Ishikawa (cell line): ENCODE data around the gene ERF.

ENCODE experiments used
- CEBPB ChIP-seq: IDR thresholded peaks from 2 replicates; pipeline ENCODE4 v1.6.1; 2012
- CREB1 ChIP-seq: IDR thresholded peaks from 2 replicates; pipeline ENCODE4 v1.6.1; 2012; ENCODE audit warnings: low read depth
- EGR1 ChIP-seq: IDR thresholded peaks from 2 replicates; pipeline ENCODE4 v1.6.1; 2012
- EP300 ChIP-seq: IDR thresholded peaks from 2 replicates; pipeline ENCODE4 v1.6.1; 2012; ENCODE audit warnings: borderline replicate concordance
- FOXM1 ChIP-seq: IDR thresholded peaks from 2 replicates; pipeline ENCODE4 v1.6.1; 2012; ENCODE audit warnings: low read depth, borderline replicate concordance
- NFIC ChIP-seq: IDR thresholded peaks from 2 replicates; pipeline ENCODE4 v1.6.1; 2012
- RAD21 ChIP-seq: IDR thresholded peaks from 2 replicates; pipeline ENCODE4 v1.6.1; 2012; ENCODE audit warnings: low read depth
- TAF1 ChIP-seq: IDR thresholded peaks from 2 replicates; pipeline ENCODE4 v1.6.1; 2012; ENCODE audit warnings: low read depth, mild to moderate bottlenecking
- TCF12 ChIP-seq: IDR thresholded peaks from 2 replicates; pipeline ENCODE4 v1.6.1; 2012; ENCODE audit warnings: low read depth
- TEAD4 ChIP-seq: IDR thresholded peaks from 2 replicates; pipeline ENCODE4 v1.6.1; 2012
- YY1 ChIP-seq: IDR thresholded peaks from 2 replicates; pipeline ENCODE4 v1.6.1; 2012; ENCODE audit warnings: low read depth
- ZBTB7A ChIP-seq: IDR thresholded peaks from 2 replicates; pipeline ENCODE4 v1.6.1; 2012; ENCODE audit warnings: low read depth
- TF ChIP-seq, protein P1 (sequence below): IDR thresholded peaks from 2 replicates; pipeline ENCODE4 v1.6.1; 2012; ENCODE audit warnings: low read depth, mild to moderate bottlenecking
- TF ChIP-seq, protein P2 (sequence below): IDR thresholded peaks from 2 replicates; pipeline ENCODE4 v1.6.1; 2012
- TF ChIP-seq, protein P3 (sequence below): IDR thresholded peaks from 2 replicates; pipeline ENCODE4 v1.6.1; 2012

The ERF gene

DNA sequence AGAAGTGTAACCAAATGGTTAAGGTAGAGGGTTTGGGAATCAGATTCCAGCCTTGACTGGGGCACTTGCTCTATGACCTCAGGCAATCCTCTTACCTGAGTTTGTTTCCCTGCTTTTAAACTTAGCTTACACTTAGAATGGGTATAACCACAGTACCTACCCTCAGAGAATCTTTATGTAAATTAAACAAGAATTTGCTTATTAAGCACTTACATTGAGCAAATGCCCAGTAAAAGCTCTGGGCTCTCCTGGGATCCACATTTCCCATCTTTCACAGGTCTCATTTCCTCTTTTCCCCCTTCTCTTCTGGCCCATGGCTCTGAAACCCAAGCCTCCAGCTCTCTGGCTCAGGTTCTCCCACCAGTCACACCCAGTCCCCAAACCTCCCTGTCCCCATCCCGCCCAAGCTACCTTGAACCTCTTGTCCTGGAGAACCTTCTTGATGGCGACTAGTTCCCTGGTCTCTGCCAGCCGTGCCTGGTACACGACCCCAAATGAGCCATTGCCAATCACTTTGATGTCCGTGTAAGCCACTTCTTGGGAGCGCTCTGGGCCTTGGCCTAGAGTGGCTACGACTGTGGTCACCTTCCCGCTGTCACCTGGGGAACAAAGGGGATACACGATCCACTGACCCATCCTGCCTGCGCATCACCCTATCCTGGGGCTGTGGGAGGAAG is 15.2 kb downstream of the ERF start:
- TF ChIP-seq TEAD4 (no peak), NFIC (no peak), CREB1 (no peak), TAF1 (no peak), FOXM1 (no peak), CEBPB (no peak), EGR1 (no peak), EP300 (no peak), RAD21 (no peak), ZBTB7A (no peak), TCF12 (no peak)
- TF ChIP-seq, protein P1, sequence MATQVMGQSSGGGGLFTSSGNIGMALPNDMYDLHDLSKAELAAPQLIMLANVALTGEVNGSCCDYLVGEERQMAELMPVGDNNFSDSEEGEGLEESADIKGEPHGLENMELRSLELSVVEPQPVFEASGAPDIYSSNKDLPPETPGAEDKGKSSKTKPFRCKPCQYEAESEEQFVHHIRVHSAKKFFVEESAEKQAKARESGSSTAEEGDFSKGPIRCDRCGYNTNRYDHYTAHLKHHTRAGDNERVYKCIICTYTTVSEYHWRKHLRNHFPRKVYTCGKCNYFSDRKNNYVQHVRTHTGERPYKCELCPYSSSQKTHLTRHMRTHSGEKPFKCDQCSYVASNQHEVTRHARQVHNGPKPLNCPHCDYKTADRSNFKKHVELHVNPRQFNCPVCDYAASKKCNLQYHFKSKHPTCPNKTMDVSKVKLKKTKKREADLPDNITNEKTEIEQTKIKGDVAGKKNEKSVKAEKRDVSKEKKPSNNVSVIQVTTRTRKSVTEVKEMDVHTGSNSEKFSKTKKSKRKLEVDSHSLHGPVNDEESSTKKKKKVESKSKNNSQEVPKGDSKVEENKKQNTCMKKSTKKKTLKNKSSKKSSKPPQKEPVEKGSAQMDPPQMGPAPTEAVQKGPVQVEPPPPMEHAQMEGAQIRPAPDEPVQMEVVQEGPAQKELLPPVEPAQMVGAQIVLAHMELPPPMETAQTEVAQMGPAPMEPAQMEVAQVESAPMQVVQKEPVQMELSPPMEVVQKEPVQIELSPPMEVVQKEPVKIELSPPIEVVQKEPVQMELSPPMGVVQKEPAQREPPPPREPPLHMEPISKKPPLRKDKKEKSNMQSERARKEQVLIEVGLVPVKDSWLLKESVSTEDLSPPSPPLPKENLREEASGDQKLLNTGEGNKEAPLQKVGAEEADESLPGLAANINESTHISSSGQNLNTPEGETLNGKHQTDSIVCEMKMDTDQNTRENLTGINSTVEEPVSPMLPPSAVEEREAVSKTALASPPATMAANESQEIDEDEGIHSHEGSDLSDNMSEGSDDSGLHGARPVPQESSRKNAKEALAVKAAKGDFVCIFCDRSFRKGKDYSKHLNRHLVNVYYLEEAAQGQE: no peak
- TF ChIP-seq, protein P2, sequence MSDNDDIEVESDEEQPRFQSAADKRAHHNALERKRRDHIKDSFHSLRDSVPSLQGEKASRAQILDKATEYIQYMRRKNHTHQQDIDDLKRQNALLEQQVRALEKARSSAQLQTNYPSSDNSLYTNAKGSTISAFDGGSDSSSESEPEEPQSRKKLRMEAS: no peak
- TF ChIP-seq, protein P3, sequence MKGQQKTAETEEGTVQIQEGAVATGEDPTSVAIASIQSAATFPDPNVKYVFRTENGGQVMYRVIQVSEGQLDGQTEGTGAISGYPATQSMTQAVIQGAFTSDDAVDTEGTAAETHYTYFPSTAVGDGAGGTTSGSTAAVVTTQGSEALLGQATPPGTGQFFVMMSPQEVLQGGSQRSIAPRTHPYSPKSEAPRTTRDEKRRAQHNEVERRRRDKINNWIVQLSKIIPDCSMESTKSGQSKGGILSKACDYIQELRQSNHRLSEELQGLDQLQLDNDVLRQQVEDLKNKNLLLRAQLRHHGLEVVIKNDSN: no peak

DNA sequence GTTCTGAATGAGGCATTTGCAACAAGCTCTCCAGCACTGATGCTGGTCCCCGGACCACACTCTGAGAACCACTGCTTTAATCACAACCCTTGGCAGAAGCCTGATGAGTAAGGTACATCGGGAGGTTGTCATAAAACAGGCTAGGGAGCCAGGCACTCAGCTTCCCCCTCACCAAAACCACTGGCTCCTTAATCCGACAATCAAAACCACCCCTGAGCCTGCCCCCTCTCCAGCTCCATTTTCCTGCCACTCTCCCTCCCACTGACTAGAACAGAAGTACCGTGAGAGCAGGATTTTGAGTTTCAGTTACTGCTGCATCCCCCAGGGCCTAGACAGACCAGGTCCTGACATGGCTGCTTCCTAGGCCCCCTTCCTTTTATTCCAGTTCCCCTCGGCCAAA is 19.7 kb downstream of the ERF start:
- no peak for TF ChIP-seq RAD21
- TF ChIP-seq TEAD4: no peak
- TF ChIP-seq TAF1: no peak

GRCh38 chr19:42234364-42234763 is 20.6 kb downstream of the ERF start:
- no peak for TF ChIP-seq EGR1
- TF ChIP-seq TEAD4: no peak
- TF ChIP-seq ZBTB7A: no peak
- TF ChIP-seq, protein P3: no peak
- TF ChIP-seq EP300: no peak
- TF ChIP-seq FOXM1: no peak
- TF ChIP-seq, protein P1: no peak
- no peak for TF ChIP-seq YY1
- TF ChIP-seq TCF12: no peak
- TF ChIP-seq CEBPB: no peak
- TF ChIP-seq NFIC: no peak

DNA sequence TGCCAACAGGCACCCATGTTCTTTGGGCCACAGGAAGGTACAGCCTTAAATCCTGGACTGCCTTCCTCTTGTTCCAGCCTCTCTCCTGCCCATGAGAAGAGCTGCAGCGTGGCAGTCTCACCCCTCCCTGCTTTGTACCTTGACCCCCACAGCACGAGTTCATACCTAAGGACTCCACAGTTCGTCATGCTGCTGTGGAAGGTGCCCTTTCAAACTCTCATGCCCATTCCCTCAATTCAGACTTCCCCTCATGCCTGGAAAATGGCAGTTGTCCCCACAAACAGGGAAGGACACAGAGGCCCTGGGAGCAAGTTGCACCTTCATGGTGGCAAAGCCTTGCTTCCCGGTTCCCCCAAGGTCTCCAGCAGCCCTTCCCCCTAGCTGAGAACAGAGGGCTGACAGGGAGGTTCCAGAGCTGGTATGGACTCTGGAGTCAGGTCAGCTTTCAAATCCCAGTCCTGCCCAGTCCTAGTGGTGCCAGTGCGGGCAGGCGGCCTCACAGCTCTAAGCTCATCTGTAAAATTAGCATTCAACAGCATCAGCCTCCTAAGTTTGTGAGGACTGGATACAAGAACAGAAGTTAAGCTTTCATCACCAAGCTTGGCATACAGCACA is 21.1 kb downstream of the ERF start:
- TF ChIP-seq ZBTB7A: no peak
- no peak for TF ChIP-seq CEBPB
- TF ChIP-seq EGR1: no peak
- no peak for TF ChIP-seq CREB1
- TF ChIP-seq NFIC: no peak
- no peak for TF ChIP-seq TEAD4
- no peak for TF ChIP-seq TAF1
- TF ChIP-seq YY1: no peak
- no peak for TF ChIP-seq RAD21
- no peak for TF ChIP-seq FOXM1
- TF ChIP-seq, protein P2: no peak
- TF ChIP-seq, protein P3: no peak
- TF ChIP-seq EP300: no peak
- TF ChIP-seq, protein P1: no peak
- no peak for TF ChIP-seq TCF12
